NCI-H1092 (cell line): ENCODE results near the gene GNG7.
"Not testable (repeated sequence)": the region's sequence is repeated elsewhere in the genome, so short reads cannot be mapped to it uniquely, and the experiment has no call there.

Experiments
- DNase-seq: peaks from one replicate; lab custom pipeline; 2025; lab: John Stamatoyannopoulos, UW

Gene GNG7

GRCh38 chr19:2675892-2676291 is 26.6 kb downstream of the GNG7 start:
- no peak for DNase-seq

GRCh38 chr19:2670217-2670616 is 32.3 kb downstream of the GNG7 start:
- DNase-seq: no peak

GRCh38 chr19:2668175-2668763 is 34.2 kb downstream of the GNG7 start:
- no peak for DNase-seq

- DNase-seq: not testable (repeated sequence)
Measured at GRCh38 chr19:2667349-2667748, 35.1 kb downstream of the GNG7 start.

GRCh38 chr19:2666344-2666994 is 36.0 kb downstream of the GNG7 start:
- no peak for DNase-seq

- no peak for DNase-seq
Measured at GRCh38 chr19:2665103-2665502, 37.4 kb downstream of the GNG7 start.

GRCh38 chr19:2663920-2664571 is 38.4 kb downstream of the GNG7 start:
- DNase-seq: no peak

- DNase-seq: no peak
Measured at GRCh38 chr19:2661615-2662014, 40.9 kb downstream of the GNG7 start.

GRCh38 chr19:2659856-2660432 is 42.5 kb downstream of the GNG7 start:
- DNase-seq: no peak

GRCh38 chr19:2656533-2656932 is 46.0 kb downstream of the GNG7 start:
- no peak for DNase-seq

GRCh38 chr19:2653710-2654707 is 48.5 kb downstream of the GNG7 start:
- DNase-seq: no peak

- no peak for DNase-seq
Measured at GRCh38 chr19:2653218-2653617, 49.3 kb downstream of the GNG7 start.

GRCh38 chr19:2652504-2653099 is 49.9 kb downstream of the GNG7 start:
- DNase-seq: no peak

- DNase-seq: not testable (repeated sequence)
Measured at GRCh38 chr19:2651002-2651733, 51.3 kb downstream of the GNG7 start.

- no peak for DNase-seq
Measured at GRCh38 chr19:2650515-2650914, 52.0 kb downstream of the GNG7 start.

GRCh38 chr19:2648528-2648937 is 54.0 kb downstream of the GNG7 start:
- DNase-seq: peak; percentile 55

GRCh38 chr19:2648099-2648498 is 54.4 kb downstream of the GNG7 start:
- DNase-seq: no peak

- no peak for DNase-seq
Measured at GRCh38 chr19:2646866-2647535, 55.5 kb downstream of the GNG7 start.

GRCh38 chr19:2645826-2646225 is 56.7 kb downstream of the GNG7 start:
- DNase-seq: no peak

- not testable (repeated sequence) for DNase-seq
Measured at GRCh38 chr19:2643123-2643737, 59.3 kb downstream of the GNG7 start.
